GM12892 (cell line): ENCODE data around the gene CST11.

Experiments used
- POLR2A ChIP-seq: IDR thresholded peaks from 2 replicates; pipeline ENCODE4 v1.6.1; 2011; ENCODE audit warnings: low read depth, low read length, control low read depth
- POLR2AphosphoS5 ChIP-seq: IDR thresholded peaks from 2 replicates; pipeline ENCODE4 v1.6.1; 2011; ENCODE audit warnings: low read depth, low read length, control low read depth
- TAF1 ChIP-seq: IDR thresholded peaks from 2 replicates; pipeline ENCODE4 v1.6.1; 2011; ENCODE audit warnings: low read depth, mild to moderate bottlenecking, control low read depth, low read length, borderline replicate concordance

DNA sequence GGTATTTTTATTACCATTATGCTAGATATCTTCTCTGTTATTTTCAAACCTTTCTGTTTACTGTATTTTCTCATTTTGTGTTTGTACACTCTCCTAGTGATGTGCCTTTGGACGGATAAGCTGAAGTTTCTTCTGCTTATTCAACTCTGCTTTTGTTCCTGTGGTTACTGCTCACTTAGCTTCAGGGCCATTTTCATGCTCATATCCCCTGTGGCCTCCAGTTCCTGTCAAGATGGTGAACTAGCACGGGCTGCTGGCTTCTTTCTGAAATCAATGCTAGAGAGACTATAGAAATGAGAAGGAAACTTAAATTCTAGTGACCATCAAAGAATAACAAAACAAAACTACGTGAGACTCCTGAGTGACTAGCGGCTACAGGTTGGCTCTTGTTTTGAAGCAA is 31.4 kb upstream of the CST11 start:
- TF ChIP-seq POLR2A, result no peak
- no peak for TF ChIP-seq POLR2AphosphoS5
- TF ChIP-seq TAF1, result no peak
